Right lobe of liver (tissue), 6 donors: ENCODE results near the gene UGDH. TPM values are rescaled to one million over a fixed set of nuclear protein-coding genes. Genes with fewer than 3 reads are reported as not detected.
A peak's percentile ranks its signal among the peaks of the same experiment; 100 is the strongest.

Source experiments
- ATAC-seq, 4 donors: fragments of 200-7000 bp; cut with Tn5 transposase; one replicate each; pipeline ENCODE4 v1.9.1; 2020; ENCODE audit warnings: mild to moderate bottlenecking in 4 of 4, moderate library complexity in 4 of 4
- DNase-seq, 3 donors: peaks; one replicate each; pipeline ENCODE4 v3.0.0-alpha.2; 2020
- H3K27ac ChIP-seq, 3 donors: fragments of 200-600 bp; one replicate each; pipeline ENCODE4 v1.8.0; 2022
- H3K27me3 ChIP-seq, 2 donors: fragments of 200-600 bp; one replicate each; pipeline ENCODE4 v1.8.0; 2022
- H3K36me3 ChIP-seq, 4 donors: fragments of 200-600 bp; sonication (generic) in 1 of 4; one replicate each; pipeline versions ENCODE4 v1.5.1 to v1.8.0; 2017 to 2022; ENCODE audit warnings: control low read depth in 1 of 4
- H3K4me1 ChIP-seq, 4 donors: fragments of 200-600 bp; sonication (generic) in 1 of 4; one replicate each; pipeline versions ENCODE4 v1.5.1 to v1.8.0; 2017 to 2022; ENCODE audit warnings: control low read depth in 1 of 4
- H3K4me3 ChIP-seq, 3 donors: fragments of 200-600 bp; one replicate each; pipeline ENCODE4 v1.8.0; 2022
- H3K9me3 ChIP-seq, 4 donors: fragments of 200-600 bp; sonication (generic) in 1 of 4; one replicate each; pipeline versions ENCODE4 v1.5.1 to v1.8.0; 2017 to 2022; ENCODE audit warnings: control low read depth in 1 of 4
- POLR2A ChIP-seq: fragments of 450-650 bp; IDR thresholded peaks from one replicate; pipeline ENCODE4 v1.6.1; 2017; ENCODE audit warnings: antibody characterized with exemption, mild to moderate bottlenecking
- WGBS: methylation state at CpG from one replicate; pipeline ENCODE4 v1.1.6; 2018; ENCODE audit warnings: low coverage, low lambda C conversion rate; ENCODE audit not compliant: insufficient coverage; ENCODE audit errors: missing lambda C conversion rate; 5-methylcytosine and 5-hydroxymethylcytosine counted together
- intact Hi-C, 2 donors: fragments of 100-400 bp; cut with DNase I; formaldehyde crosslinking; loops; one replicate each; pipeline versions ENCODE4 v1.11.2 to v1.14.1; 2022
- total RNA-seq, 6 experiments: library from RNA; depleted of rRNA in 2 of 6; stranded (reverse); fragments of >200 nt in 2 of 6; fragmentation: NEBNext Ultra II Directional in 3 of 6; extraction: Animal tissue kit (Norgen Biotek cat#: 25700) in 3 of 6; gene quantifications; one replicate each; pipeline versions ENCODE4 v1.1.0 to v1.2.4, GENCODE V29; 2016 to 2023
- TF ChIP-seq, protein P1 (sequence below), 4 donors: fragments of 200-600 bp in 3 of 4; fragments of 450-650 bp in 1 of 4; IDR thresholded peaks; one replicate each; pipeline versions ENCODE4 v1.5.1 to v1.8.0; 2016 to 2022; ENCODE audit warnings: antibody characterized with exemption in 4 of 4, mild to moderate bottlenecking in 2 of 4
- donor health status: DM: no; HTN: yes; CAD: no.
- donor health status: DM: no; HTN: no; CAD: no.
- donor health status: DM: no; HTN: no; CAD: no.
- donor health status: DM: no; HTN: yes; CAD: no.
- donor health status: DM: no; HTN: yes; CAD: no.

UGDH gene
- total RNA-seq, 6 experiments from 2014 or later, result 134 to 647 (median 244) TPM

- DNase-seq (no peak), ATAC-seq (peak in 2 of 4 donors; percentile 12 to 53)
- no CpG with 5 or more reads among the region's 1 CpG for WGBS
- Histone ChIP-seq H3K4me3 (no peak overlapping the region), H3K27me3 (no peaks in the 10 kb centered on the region), H3K4me1 (peaks cover 0 to 32% (median 0%) of the 10 kb centered on the region in 4 donors), H3K36me3 (peaks cover 0 to 14% (median 2%) of the 10 kb centered on the region in 4 donors), H3K9me3 (no peaks in the 10 kb centered on the region), H3K27ac (peak overlapping the region in 1 of 3 donors; percentile 50)
- intact Hi-C loops, result no loop called here
- TF ChIP-seq, protein P1, sequence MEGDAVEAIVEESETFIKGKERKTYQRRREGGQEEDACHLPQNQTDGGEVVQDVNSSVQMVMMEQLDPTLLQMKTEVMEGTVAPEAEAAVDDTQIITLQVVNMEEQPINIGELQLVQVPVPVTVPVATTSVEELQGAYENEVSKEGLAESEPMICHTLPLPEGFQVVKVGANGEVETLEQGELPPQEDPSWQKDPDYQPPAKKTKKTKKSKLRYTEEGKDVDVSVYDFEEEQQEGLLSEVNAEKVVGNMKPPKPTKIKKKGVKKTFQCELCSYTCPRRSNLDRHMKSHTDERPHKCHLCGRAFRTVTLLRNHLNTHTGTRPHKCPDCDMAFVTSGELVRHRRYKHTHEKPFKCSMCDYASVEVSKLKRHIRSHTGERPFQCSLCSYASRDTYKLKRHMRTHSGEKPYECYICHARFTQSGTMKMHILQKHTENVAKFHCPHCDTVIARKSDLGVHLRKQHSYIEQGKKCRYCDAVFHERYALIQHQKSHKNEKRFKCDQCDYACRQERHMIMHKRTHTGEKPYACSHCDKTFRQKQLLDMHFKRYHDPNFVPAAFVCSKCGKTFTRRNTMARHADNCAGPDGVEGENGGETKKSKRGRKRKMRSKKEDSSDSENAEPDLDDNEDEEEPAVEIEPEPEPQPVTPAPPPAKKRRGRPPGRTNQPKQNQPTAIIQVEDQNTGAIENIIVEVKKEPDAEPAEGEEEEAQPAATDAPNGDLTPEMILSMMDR (IDR thresholded peaks at IDR 0.05), result no peak
- no peak for TF ChIP-seq POLR2A
Observed at GRCh38 chr4:39494354-39494753, 32.9 kb downstream of the UGDH start.

DNA sequence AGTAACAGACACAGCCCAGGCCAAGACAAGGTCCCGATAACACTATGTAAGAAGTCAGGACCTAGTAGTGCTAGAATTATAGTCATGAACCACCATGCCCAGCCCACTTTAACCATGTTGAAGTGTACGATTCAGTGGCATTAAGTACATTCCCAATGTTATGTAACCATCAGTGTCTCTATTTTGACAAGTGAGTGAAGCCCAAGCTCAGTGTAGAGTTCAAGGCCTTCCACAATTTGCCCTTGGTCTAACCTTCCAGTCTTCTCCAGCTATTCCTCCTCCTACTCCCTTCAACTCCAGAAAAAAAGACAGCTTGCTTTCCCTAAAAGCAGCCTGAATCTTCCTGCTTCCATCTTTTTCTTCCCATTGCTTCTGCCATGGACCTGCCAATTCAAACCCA lies 36.9 kb downstream of the UGDH start:
- no peaks in the 10 kb centered on the region for H3K36me3 ChIP-seq
- intact Hi-C loops, result no loop called here
- no peaks in the 10 kb centered on the region for H3K27me3 ChIP-seq
- ATAC-seq, result peak in 1 of 4 donors; percentile 25
- no peak for TF ChIP-seq POLR2A
- TF ChIP-seq, protein P1 (IDR thresholded peaks at IDR 0.05), result no peak
- H3K9me3 ChIP-seq, result no peaks in the 10 kb centered on the region
- H3K4me3 ChIP-seq, result no peak overlapping the region
- 88% methylated on average over 2 of the region's 2 CpGs for WGBS
- peaks cover 0 to 13% (median 0%) of the 10 kb centered on the region in 4 donors for H3K4me1 ChIP-seq
- no peak overlapping the region for H3K27ac ChIP-seq
- no peak for DNase-seq

- TF ChIP-seq, protein P1 (IDR thresholded peaks at IDR 0.05), result no peak
- no peak for TF ChIP-seq POLR2A
- Histone ChIP-seq H3K27me3 (no peaks in the 10 kb centered on the region), H3K36me3 (no peaks in the 10 kb centered on the region), H3K4me1 (no peaks in the 10 kb centered on the region), H3K4me3 (no peak overlapping the region), H3K27ac (no peak overlapping the region), H3K9me3 (no peaks in the 10 kb centered on the region)
- 57% methylated on average over 9 of the region's 10 CpGs for WGBS
- ATAC-seq, result peak in 1 of 4 donors; percentile 55
- no peak for DNase-seq
- intact Hi-C loops, result no loop called here
Observed at GRCh38 chr4:39486221-39486804, 40.9 kb downstream of the UGDH start.

GRCh38 chr4:39484582-39485272 lies 42.5 kb downstream of the UGDH start:
- TF ChIP-seq POLR2A, result no peak
- TF ChIP-seq, protein P1 (IDR thresholded peaks at IDR 0.05), result no peak
- ATAC-seq, result peak in 1 of 4 donors; percentile 34

More at GRCh38 chr4:39484582-39485272, 42.5 kb downstream of the UGDH start:
- Histone ChIP-seq H3K36me3 (no peaks in the 10 kb centered on the region), H3K9me3 (no peaks in the 10 kb centered on the region), H3K27ac (no peak overlapping the region), H3K4me3 (no peak overlapping the region), H3K27me3 (no peaks in the 10 kb centered on the region), H3K4me1 (no peaks in the 10 kb centered on the region)
- no peak for DNase-seq
- intact Hi-C loops, result no loop called here
- WGBS, result 54% methylated on average over 3 of the region's 6 CpGs
